WTC11 (cell line): ENCODE results near the gene ZC3H7B. TPM values are rescaled to one million over a fixed set of nuclear protein-coding genes. Genes with fewer than 3 reads are reported as not detected.

ENCODE experiments used
- ATAC-seq: fragments of 200-7000 bp; cut with Tn5 transposase; 2 replicates; pipeline ENCODE4 v1.10.0; 2021; ENCODE audit warnings: mild to moderate bottlenecking, moderate library complexity
- CTCF ChIA-PET: fragments of 300-600 bp; sonication (Branson Sonifier 250); formaldehyde crosslinking; loops from one replicate; lab custom pipeline; 2021; ENCODE audit warnings: antibody characterized with exemption; lab: Charles Lee
- POLR2A ChIA-PET: fragments of 350-600 bp; sonication (Branson Sonifier 250); formaldehyde crosslinking; loops from one replicate; lab custom pipeline; 2021; ENCODE audit warnings: antibody characterized with exemption; lab: Charles Lee
- DNase-seq: peaks from one replicate; pipeline ENCODE4 v3.0.0; 2021; ENCODE audit warnings: low spot score
- H3K27ac Mint-ChIP-seq: 2 replicates; pipeline ENCODE4 v1.8.0; 2021; ENCODE audit warnings: mixed read lengths
- H3K27me3 Mint-ChIP-seq: 2 replicates; pipeline ENCODE4 v1.8.0; 2021; ENCODE audit warnings: low read depth, mild to moderate bottlenecking, moderate library complexity, mixed read lengths
- H3K36me3 Mint-ChIP-seq: 2 replicates; pipeline ENCODE4 v1.8.0; 2021; ENCODE audit warnings: mixed read lengths
- H3K4me1 Mint-ChIP-seq: 2 replicates; pipeline ENCODE4 v1.8.0; 2022; ENCODE audit warnings: mixed read lengths
- H3K4me3 Mint-ChIP-seq: 2 replicates; pipeline ENCODE4 v1.8.0; 2021; ENCODE audit warnings: mild to moderate bottlenecking, moderate library complexity, mixed read lengths
- H3K9me3 Mint-ChIP-seq: 2 replicates; pipeline ENCODE4 v1.8.0; 2021; ENCODE audit warnings: mixed read lengths
- CREB1 ChIP-seq: sonication (generic); formaldehyde crosslinking; IDR thresholded peaks from 2 replicates; pipeline ENCODE4 v1.8.0; 2023; ENCODE audit warnings: mild to moderate bottlenecking, missing genetic modification reagents
- CREM ChIP-seq: sonication (generic); formaldehyde crosslinking; IDR thresholded peaks from 2 replicates; pipeline ENCODE4 v1.8.1; 2022; ENCODE audit warnings: mild to moderate bottlenecking, missing genetic modification reagents, moderate library complexity
- ELF4 ChIP-seq: sonication (generic); formaldehyde crosslinking; IDR thresholded peaks from 2 replicates; pipeline ENCODE4 v1.8.1; 2022; ENCODE audit warnings: low read depth, mild to moderate bottlenecking, moderate library complexity, missing genetic modification reagents
- EMX1 ChIP-seq: fragments of 250-450 bp; sonication (Bioruptor Pico); IDR thresholded peaks from 2 replicates; pipeline ENCODE4 v1.8.0; 2021; ENCODE audit warnings: mild to moderate bottlenecking
- FOXP1 ChIP-seq: sonication (generic); formaldehyde crosslinking; IDR thresholded peaks from 2 replicates; pipeline ENCODE4 v1.8.0; 2022; ENCODE audit warnings: missing genetic modification reagents, mild to moderate bottlenecking, moderate library complexity, borderline replicate concordance
- IRF2 ChIP-seq: sonication (generic); formaldehyde crosslinking; IDR thresholded peaks from 2 replicates; pipeline ENCODE4 v1.8.0; 2022; ENCODE audit warnings: low read depth, missing genetic modification reagents, borderline replicate concordance
- MYBL2 ChIP-seq: sonication (generic); formaldehyde crosslinking; IDR thresholded peaks from 2 replicates; pipeline ENCODE4 v1.8.1; 2023; ENCODE audit warnings: mild to moderate bottlenecking, moderate library complexity, missing genetic modification reagents
- NFATC4 ChIP-seq: fragments of 250-450 bp; sonication (Bioruptor Pico); IDR thresholded peaks from 2 replicates; pipeline ENCODE4 v1.9.0; 2021; ENCODE audit warnings: mild to moderate bottlenecking
- NR2C2 ChIP-seq: sonication (generic); formaldehyde crosslinking; IDR thresholded peaks from 2 replicates; pipeline ENCODE4 v1.8.0; 2022; ENCODE audit warnings: mild to moderate bottlenecking, missing genetic modification reagents
- SOX15 ChIP-seq: fragments of 250-450 bp; sonication (Bioruptor Pico); IDR thresholded peaks from 2 replicates; pipeline ENCODE4 v1.9.0; 2021; ENCODE audit warnings: mild to moderate bottlenecking
- SP1 ChIP-seq: sonication (generic); formaldehyde crosslinking; conservative IDR thresholded peaks from 2 replicates; pipeline ENCODE4 v1.8.1; 2022; ENCODE audit warnings: missing genetic modification reagents
- TEAD1 ChIP-seq: sonication (generic); formaldehyde crosslinking; IDR thresholded peaks from 2 replicates; pipeline ENCODE4 v1.8.0; 2022; ENCODE audit warnings: mild to moderate bottlenecking, missing genetic modification reagents
- ZBTB21 ChIP-seq: sonication (generic); formaldehyde crosslinking; IDR thresholded peaks from 2 replicates; pipeline ENCODE4 v1.8.1; 2023; ENCODE audit warnings: mild to moderate bottlenecking, missing genetic modification reagents, borderline replicate concordance
- ZNF138 ChIP-seq: sonication (generic); formaldehyde crosslinking; conservative IDR thresholded peaks from 2 replicates; pipeline ENCODE4 v1.8.1; 2022; ENCODE audit warnings: mild to moderate bottlenecking, moderate library complexity, missing genetic modification reagents
- ZNF219 ChIP-seq: sonication (generic); formaldehyde crosslinking; IDR thresholded peaks from 2 replicates; pipeline ENCODE4 v1.8.0; 2023; ENCODE audit warnings: missing genetic modification reagents, mild to moderate bottlenecking, borderline replicate concordance
- total RNA-seq: library from RNA; stranded (reverse); gene quantifications from 3 replicates; pipeline ENCODE4 v1.2.3, GENCODE V29; 2021
- TF ChIP-seq, protein P1 (sequence below): sonication (generic); formaldehyde crosslinking; IDR thresholded peaks from 2 replicates; pipeline ENCODE4 v1.8.0; 2022; ENCODE audit warnings: missing genetic modification reagents
- TF ChIP-seq, protein P2 (sequence below): sonication (generic); formaldehyde crosslinking; IDR thresholded peaks from 2 replicates; pipeline ENCODE4 v1.8.1; 2023; ENCODE audit warnings: mild to moderate bottlenecking, missing genetic modification reagents
- TF ChIP-seq, protein P3 (sequence below): sonication (generic); formaldehyde crosslinking; IDR thresholded peaks from 2 replicates; pipeline ENCODE4 v1.8.1; 2022; ENCODE audit warnings: missing genetic modification reagents, borderline replicate concordance
- TF ChIP-seq, protein P4 (sequence below): sonication (generic); formaldehyde crosslinking; IDR thresholded peaks from 2 replicates; pipeline ENCODE4 v1.8.0; 2023; ENCODE audit warnings: mild to moderate bottlenecking, missing genetic modification reagents
- TF ChIP-seq, protein P5 (sequence below): sonication (generic); formaldehyde crosslinking; conservative IDR thresholded peaks from 2 replicates; pipeline ENCODE4 v1.8.1; 2023; ENCODE audit warnings: mild to moderate bottlenecking, low read depth, missing genetic modification reagents, moderate library complexity
- TF ChIP-seq, protein P6 (sequence below): sonication (generic); formaldehyde crosslinking; IDR thresholded peaks from 2 replicates; pipeline ENCODE4 v1.8.0; 2022; ENCODE audit warnings: mild to moderate bottlenecking, missing genetic modification reagents
- TF ChIP-seq, protein P7 (sequence below): sonication (generic); formaldehyde crosslinking; IDR thresholded peaks from 2 replicates; pipeline ENCODE4 v1.8.1; 2023; ENCODE audit warnings: mild to moderate bottlenecking, missing genetic modification reagents, moderate library complexity

ZC3H7B gene
- total RNA-seq, 1 experiment from 2014 or later, result 64.7 TPM

DNA sequence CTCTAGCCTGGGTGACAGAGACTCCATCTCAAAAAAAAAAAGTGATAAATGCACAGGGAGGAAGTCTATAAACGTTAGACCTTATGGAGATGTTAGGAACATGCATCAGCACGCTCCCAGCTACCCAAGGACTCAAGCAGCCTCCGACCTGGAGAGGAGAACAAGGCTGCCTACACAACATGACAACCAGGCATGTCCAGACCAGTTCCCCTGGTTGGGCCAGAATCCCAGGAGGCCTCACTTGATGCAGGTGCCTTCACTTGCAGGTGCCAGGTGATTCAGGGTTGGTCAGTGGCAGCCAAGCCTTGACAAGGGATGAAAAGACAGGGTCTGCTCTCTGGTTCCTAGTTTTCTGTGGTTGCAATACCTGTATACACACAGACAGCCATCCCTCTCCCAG is 21.3 kb upstream of the ZC3H7B start:
- ChIA-PET CTCF (no interaction called here), POLR2A (no interaction called here)
- Mint-ChIP-seq H3K27ac (peak overlapping the region; percentile 68; the same call in 1 of the 2 replicates), H3K9me3 (no peaks in the 10 kb centered on the region), H3K4me1 (peaks cover 12% of the 10 kb centered on the region; the same call in 1 of the 2 replicates), H3K4me3 (no peak overlapping the region), H3K36me3 (peaks cover 72% of the 10 kb centered on the region), H3K27me3 (no peaks in the 10 kb centered on the region)
- DNase-seq (no peak), ATAC-seq (no peak)
- TF ChIP-seq, protein P1, sequence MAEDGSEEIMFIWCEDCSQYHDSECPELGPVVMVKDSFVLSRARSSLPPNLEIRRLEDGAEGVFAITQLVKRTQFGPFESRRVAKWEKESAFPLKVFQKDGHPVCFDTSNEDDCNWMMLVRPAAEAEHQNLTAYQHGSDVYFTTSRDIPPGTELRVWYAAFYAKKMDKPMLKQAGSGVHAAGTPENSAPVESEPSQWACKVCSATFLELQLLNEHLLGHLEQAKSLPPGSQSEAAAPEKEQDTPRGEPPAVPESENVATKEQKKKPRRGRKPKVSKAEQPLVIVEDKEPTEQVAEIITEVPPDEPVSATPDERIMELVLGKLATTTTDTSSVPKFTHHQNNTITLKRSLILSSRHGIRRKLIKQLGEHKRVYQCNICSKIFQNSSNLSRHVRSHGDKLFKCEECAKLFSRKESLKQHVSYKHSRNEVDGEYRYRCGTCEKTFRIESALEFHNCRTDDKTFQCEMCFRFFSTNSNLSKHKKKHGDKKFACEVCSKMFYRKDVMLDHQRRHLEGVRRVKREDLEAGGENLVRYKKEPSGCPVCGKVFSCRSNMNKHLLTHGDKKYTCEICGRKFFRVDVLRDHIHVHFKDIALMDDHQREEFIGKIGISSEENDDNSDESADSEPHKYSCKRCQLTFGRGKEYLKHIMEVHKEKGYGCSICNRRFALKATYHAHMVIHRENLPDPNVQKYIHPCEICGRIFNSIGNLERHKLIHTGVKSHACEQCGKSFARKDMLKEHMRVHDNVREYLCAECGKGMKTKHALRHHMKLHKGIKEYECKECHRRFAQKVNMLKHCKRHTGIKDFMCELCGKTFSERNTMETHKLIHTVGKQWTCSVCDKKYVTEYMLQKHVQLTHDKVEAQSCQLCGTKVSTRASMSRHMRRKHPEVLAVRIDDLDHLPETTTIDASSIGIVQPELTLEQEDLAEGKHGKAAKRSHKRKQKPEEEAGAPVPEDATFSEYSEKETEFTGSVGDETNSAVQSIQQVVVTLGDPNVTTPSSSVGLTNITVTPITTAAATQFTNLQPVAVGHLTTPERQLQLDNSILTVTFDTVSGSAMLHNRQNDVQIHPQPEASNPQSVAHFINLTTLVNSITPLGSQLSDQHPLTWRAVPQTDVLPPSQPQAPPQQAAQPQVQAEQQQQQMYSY (CRISPR knock-in tag), result no peak
- no peak for TF ChIP-seq SP1 (CRISPR knock-in tag)
- TF ChIP-seq FOXP1 (CRISPR knock-in tag), result no peak
- no peak for TF ChIP-seq TEAD1
- TF ChIP-seq NR2C2 (CRISPR knock-in tag), result no peak
- TF ChIP-seq, protein P2, sequence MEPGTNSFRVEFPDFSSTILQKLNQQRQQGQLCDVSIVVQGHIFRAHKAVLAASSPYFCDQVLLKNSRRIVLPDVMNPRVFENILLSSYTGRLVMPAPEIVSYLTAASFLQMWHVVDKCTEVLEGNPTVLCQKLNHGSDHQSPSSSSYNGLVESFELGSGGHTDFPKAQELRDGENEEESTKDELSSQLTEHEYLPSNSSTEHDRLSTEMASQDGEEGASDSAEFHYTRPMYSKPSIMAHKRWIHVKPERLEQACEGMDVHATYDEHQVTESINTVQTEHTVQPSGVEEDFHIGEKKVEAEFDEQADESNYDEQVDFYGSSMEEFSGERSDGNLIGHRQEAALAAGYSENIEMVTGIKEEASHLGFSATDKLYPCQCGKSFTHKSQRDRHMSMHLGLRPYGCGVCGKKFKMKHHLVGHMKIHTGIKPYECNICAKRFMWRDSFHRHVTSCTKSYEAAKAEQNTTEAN, result no peak
- TF ChIP-seq, protein P3, sequence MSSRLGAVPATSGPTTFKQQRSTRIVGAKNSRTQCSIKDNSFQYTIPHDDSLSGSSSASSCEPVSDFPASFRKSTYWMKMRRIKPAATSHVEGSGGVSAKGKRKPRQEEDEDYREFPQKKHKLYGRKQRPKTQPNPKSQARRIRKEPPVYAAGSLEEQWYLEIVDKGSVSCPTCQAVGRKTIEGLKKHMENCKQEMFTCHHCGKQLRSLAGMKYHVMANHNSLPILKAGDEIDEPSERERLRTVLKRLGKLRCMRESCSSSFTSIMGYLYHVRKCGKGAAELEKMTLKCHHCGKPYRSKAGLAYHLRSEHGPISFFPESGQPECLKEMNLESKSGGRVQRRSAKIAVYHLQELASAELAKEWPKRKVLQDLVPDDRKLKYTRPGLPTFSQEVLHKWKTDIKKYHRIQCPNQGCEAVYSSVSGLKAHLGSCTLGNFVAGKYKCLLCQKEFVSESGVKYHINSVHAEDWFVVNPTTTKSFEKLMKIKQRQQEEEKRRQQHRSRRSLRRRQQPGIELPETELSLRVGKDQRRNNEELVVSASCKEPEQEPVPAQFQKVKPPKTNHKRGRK (CRISPR knock-in tag), result no peak
- no peak for TF ChIP-seq ZBTB21
- no peak for TF ChIP-seq MYBL2 (CRISPR knock-in tag)
- TF ChIP-seq ELF4 (CRISPR knock-in tag), result no peak
- TF ChIP-seq IRF2 (CRISPR knock-in tag), result no peak
- TF ChIP-seq, protein P4, sequence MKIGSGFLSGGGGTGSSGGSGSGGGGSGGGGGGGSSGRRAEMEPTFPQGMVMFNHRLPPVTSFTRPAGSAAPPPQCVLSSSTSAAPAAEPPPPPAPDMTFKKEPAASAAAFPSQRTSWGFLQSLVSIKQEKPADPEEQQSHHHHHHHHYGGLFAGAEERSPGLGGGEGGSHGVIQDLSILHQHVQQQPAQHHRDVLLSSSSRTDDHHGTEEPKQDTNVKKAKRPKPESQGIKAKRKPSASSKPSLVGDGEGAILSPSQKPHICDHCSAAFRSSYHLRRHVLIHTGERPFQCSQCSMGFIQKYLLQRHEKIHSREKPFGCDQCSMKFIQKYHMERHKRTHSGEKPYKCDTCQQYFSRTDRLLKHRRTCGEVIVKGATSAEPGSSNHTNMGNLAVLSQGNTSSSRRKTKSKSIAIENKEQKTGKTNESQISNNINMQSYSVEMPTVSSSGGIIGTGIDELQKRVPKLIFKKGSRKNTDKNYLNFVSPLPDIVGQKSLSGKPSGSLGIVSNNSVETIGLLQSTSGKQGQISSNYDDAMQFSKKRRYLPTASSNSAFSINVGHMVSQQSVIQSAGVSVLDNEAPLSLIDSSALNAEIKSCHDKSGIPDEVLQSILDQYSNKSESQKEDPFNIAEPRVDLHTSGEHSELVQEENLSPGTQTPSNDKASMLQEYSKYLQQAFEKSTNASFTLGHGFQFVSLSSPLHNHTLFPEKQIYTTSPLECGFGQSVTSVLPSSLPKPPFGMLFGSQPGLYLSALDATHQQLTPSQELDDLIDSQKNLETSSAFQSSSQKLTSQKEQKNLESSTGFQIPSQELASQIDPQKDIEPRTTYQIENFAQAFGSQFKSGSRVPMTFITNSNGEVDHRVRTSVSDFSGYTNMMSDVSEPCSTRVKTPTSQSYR (CRISPR knock-in tag), result no peak
- no peak for TF ChIP-seq EMX1 (CRISPR knock-in tag)
- no peak for TF ChIP-seq CREM
- TF ChIP-seq ZNF138 (CRISPR knock-in tag), result no peak
- TF ChIP-seq SOX15 (CRISPR knock-in tag), result no peak

DNA sequence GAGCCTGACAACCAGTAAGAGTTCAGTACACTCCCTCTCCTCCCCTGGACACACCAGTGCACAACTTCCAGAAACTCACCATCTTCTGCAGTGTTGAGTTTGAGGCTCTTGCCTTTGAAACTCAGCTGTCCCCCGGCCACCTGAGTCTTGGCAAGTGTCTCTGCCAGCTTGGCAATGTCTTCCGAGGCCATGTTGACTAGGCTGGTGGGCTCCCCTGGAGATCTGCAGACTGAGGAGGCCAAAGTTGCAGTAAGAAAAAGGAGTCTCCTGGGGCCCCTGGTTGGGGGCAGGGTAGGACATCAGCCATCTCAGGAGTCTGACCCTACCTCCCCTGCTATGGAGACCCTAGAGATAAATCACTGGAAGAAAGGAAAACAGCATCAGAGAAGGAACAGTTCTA is 20.5 kb upstream of the ZC3H7B start:
- CTCF ChIA-PET, result no interaction called here
- no peak for DNase-seq
- Mint-ChIP-seq H3K36me3 (peaks cover 66% of the 10 kb centered on the region), H3K4me3 (no peak overlapping the region), H3K27ac (peak overlapping the region; percentile 52), H3K27me3 (no peaks in the 10 kb centered on the region), H3K4me1 (peaks cover 12% of the 10 kb centered on the region; the same call in 1 of the 2 replicates), H3K9me3 (no peaks in the 10 kb centered on the region)
- POLR2A ChIA-PET, result no interaction called here
- ATAC-seq, result no peak
- TF ChIP-seq SOX15 (CRISPR knock-in tag), result no peak
- TF ChIP-seq, protein P5, sequence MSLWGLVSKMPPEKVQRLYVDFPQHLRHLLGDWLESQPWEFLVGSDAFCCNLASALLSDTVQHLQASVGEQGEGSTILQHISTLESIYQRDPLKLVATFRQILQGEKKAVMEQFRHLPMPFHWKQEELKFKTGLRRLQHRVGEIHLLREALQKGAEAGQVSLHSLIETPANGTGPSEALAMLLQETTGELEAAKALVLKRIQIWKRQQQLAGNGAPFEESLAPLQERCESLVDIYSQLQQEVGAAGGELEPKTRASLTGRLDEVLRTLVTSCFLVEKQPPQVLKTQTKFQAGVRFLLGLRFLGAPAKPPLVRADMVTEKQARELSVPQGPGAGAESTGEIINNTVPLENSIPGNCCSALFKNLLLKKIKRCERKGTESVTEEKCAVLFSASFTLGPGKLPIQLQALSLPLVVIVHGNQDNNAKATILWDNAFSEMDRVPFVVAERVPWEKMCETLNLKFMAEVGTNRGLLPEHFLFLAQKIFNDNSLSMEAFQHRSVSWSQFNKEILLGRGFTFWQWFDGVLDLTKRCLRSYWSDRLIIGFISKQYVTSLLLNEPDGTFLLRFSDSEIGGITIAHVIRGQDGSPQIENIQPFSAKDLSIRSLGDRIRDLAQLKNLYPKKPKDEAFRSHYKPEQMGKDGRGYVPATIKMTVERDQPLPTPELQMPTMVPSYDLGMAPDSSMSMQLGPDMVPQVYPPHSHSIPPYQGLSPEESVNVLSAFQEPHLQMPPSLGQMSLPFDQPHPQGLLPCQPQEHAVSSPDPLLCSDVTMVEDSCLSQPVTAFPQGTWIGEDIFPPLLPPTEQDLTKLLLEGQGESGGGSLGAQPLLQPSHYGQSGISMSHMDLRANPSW (CRISPR knock-in tag), result no peak
- TF ChIP-seq NFATC4, result no peak
- TF ChIP-seq ZNF219 (CRISPR knock-in tag), result no peak
- TF ChIP-seq, protein P6, sequence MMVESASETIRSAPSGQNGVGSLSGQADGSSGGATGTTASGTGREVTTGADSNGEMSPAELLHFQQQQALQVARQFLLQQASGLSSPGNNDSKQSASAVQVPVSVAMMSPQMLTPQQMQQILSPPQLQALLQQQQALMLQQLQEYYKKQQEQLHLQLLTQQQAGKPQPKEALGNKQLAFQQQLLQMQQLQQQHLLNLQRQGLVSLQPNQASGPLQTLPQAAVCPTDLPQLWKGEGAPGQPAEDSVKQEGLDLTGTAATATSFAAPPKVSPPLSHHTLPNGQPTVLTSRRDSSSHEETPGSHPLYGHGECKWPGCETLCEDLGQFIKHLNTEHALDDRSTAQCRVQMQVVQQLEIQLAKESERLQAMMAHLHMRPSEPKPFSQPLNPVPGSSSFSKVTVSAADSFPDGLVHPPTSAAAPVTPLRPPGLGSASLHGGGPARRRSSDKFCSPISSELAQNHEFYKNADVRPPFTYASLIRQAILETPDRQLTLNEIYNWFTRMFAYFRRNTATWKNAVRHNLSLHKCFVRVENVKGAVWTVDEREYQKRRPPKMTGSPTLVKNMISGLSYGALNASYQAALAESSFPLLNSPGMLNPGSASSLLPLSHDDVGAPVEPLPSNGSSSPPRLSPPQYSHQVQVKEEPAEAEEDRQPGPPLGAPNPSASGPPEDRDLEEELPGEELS (CRISPR knock-in tag), result no peak
- TF ChIP-seq SP1 (CRISPR knock-in tag), result no peak
- no peak for TF ChIP-seq CREB1 (CRISPR knock-in tag)
- TF ChIP-seq, protein P7, sequence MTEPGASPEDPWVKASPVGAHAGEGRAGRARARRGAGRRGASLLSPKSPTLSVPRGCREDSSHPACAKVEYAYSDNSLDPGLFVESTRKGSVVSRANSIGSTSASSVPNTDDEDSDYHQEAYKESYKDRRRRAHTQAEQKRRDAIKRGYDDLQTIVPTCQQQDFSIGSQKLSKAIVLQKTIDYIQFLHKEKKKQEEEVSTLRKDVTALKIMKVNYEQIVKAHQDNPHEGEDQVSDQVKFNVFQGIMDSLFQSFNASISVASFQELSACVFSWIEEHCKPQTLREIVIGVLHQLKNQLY (CRISPR knock-in tag), result no peak
